Small intestine (tissue), 7 donors: ENCODE data around the gene VAT1L. TPM values are rescaled to one million over a fixed set of nuclear protein-coding genes. Genes with fewer than 3 reads are reported as not detected.

Experiments
- DNase-seq, 2 donors: peaks; one replicate each; pipeline versions ENCODE4 v3.0.0 to v3.0.0-alpha.2; 2013
- FAIRE-seq: peaks from 2 replicates; lab custom pipeline; 2012; peaks lifted over from hg19 to GRCh38; lab: Jason Lieb, UNC
- H3K27ac ChIP-seq, 3 donors: one replicate each; pipeline ENCODE4 v1.5.1; 2013; ENCODE audit warnings: low read length in 2 of 3, mild to moderate bottlenecking in 2 of 3, control low read depth in 1 of 3, inconsistent platforms in 1 of 3, low read depth in 1 of 3, moderate library complexity in 1 of 3
- H3K27me3 ChIP-seq, 3 donors: one replicate each; pipeline ENCODE4 v1.6.1; 2013; ENCODE audit warnings: low read length in 3 of 3, inconsistent platforms in 1 of 3; ENCODE audit not compliant: control insufficient read depth in 3 of 3, insufficient read depth in 3 of 3
- H3K36me3 ChIP-seq, 3 donors: one replicate each; pipeline ENCODE4 v1.6.1; 2013; ENCODE audit warnings: low read length in 3 of 3, inconsistent platforms in 1 of 3, low read depth in 1 of 3, mild to moderate bottlenecking in 1 of 3, moderate library complexity in 1 of 3; ENCODE audit not compliant: control insufficient read depth in 3 of 3, insufficient read depth in 2 of 3
- H3K4me1 ChIP-seq, 3 donors: one replicate each; pipeline ENCODE4 v1.6.1; 2013; ENCODE audit warnings: low read length in 2 of 3, inconsistent platforms in 1 of 3, low read depth in 1 of 3, mild to moderate bottlenecking in 1 of 3, moderate library complexity in 1 of 3; ENCODE audit not compliant: control insufficient read depth in 3 of 3, insufficient read depth in 2 of 3
- H3K4me3 ChIP-seq, 3 donors: one replicate each; pipeline ENCODE4 v1.5.1; 2013; ENCODE audit warnings: low read length in 3 of 3, control low read depth in 1 of 3, inconsistent platforms in 1 of 3, low read depth in 1 of 3, mild to moderate bottlenecking in 1 of 3, moderate library complexity in 1 of 3
- H3K9me3 ChIP-seq, 2 donors: one replicate each; pipeline ENCODE4 v1.6.1; 2013; ENCODE audit warnings: low read depth in 1 of 2, low read length in 1 of 2; ENCODE audit not compliant: control insufficient read depth in 2 of 2, insufficient read depth in 1 of 2
- WGBS, 3 donors: extraction: QIAGEN DNeasy Blood & Tissue Kit; methylation state at CpG; one replicate each; pipeline ENCODE4 v1.1.7; 2013; 5-methylcytosine and 5-hydroxymethylcytosine counted together
- polyA plus RNA-seq, 4 donors: library from polyadenylated mRNA; stranded (reverse) in 3 of 4; unstranded in 1 of 4; fragments of 200-250 nt in 3 of 4; fragments of 120-200 nt in 1 of 4; gene quantifications; one replicate each; pipeline versions ENCODE4 v1.2.1 to v1.2.3, GENCODE V29; 2013
- donor health status: healthy with polysubstance abuse.
- donor health status: control.
- donor health status: control.
- donor health status: Bipolar disorder and iron deficiency.
- donor health status: healthy.

Gene VAT1L
- polyA plus RNA-seq, 4 donors = 0.22 to 3.5 (median 1.6) TPM

DNA sequence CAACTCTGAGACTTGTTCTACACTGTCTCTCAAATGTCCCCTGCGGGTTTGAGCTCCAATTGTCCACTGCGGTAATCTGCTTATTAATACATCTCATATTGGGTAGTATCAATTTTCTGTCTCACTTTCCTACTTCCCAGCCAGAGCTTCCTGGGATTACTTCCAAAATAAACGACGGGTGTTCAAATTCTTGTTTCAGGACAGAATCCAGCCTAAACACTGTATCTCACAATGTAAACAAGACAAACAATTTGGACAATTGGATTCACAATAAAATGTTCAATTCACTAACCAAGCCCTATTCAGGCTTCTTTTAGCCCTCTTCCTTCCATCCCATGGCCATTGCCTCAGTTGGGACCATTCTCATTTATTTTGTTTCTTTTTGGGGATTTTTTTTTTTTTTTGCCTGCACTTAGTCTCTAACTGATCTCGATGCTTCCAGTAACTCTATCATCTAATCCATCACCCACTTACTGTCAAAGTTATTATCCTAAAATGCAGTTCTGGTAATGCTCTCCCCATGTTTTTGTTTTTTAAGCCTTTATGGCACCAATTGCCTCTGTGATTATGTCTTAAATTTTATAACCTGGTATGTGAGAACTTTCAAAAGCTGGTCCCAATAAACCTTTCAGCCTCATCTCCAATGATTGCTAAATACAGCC lies 2.0 kb upstream of the VAT1L start:
- 56 to 70% (median 67%) methylated on average over 5 of the region's 5 CpGs for WGBS, 3 donors
- H3K27me3 ChIP-seq = peaks cover 0 to 41% (median 14%) of the 10 kb centered on the region in 3 donors

DNA sequence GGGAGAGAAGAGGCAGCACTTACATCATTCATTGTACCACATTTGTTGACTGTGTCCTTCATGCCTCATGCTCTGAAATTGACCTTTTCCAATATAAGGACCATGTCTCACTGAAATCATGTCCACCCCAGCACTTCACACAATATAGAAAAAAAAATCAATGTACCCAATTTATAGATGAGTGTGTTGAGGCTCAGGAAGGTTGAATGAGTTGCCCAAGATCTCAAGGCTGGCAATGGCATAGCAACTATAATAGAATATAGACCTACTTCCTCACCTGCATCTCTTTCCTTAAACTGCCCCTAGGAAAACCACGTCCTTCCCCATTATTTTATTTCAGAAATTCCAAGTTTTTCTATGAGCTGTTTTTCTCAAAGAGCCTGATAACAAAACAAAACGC lies 912 bp upstream of the VAT1L start:
- no peaks in the 10 kb centered on the region for H3K9me3 ChIP-seq
- no peak for FAIRE-seq
- WGBS, 3 donors = 40 to 57% (median 46%) methylated on average over 2 of the region's 2 CpGs
- H3K27me3 ChIP-seq = peaks cover 0 to 41% (median 14%) of the 10 kb centered on the region in 3 donors
- H3K4me3 ChIP-seq = no peak overlapping the region
- no peaks in the 10 kb centered on the region for H3K36me3 ChIP-seq
- H3K4me1 ChIP-seq = peaks cover 0 to 4% (median 0%) of the 10 kb centered on the region in 3 donors
- DNase-seq = no peak
- H3K27ac ChIP-seq = no peak overlapping the region

More for the DNA sequence above, 2.0 kb upstream of the VAT1L start:
- Histone ChIP-seq H3K27ac (no peak overlapping the region), H3K9me3 (no peaks in the 10 kb centered on the region), H3K4me1 (peaks cover 0 to 4% (median 0%) of the 10 kb centered on the region in 3 donors), H3K4me3 (no peak overlapping the region), H3K36me3 (no peaks in the 10 kb centered on the region)
- FAIRE-seq (no peak), DNase-seq (no peak)

DNA sequence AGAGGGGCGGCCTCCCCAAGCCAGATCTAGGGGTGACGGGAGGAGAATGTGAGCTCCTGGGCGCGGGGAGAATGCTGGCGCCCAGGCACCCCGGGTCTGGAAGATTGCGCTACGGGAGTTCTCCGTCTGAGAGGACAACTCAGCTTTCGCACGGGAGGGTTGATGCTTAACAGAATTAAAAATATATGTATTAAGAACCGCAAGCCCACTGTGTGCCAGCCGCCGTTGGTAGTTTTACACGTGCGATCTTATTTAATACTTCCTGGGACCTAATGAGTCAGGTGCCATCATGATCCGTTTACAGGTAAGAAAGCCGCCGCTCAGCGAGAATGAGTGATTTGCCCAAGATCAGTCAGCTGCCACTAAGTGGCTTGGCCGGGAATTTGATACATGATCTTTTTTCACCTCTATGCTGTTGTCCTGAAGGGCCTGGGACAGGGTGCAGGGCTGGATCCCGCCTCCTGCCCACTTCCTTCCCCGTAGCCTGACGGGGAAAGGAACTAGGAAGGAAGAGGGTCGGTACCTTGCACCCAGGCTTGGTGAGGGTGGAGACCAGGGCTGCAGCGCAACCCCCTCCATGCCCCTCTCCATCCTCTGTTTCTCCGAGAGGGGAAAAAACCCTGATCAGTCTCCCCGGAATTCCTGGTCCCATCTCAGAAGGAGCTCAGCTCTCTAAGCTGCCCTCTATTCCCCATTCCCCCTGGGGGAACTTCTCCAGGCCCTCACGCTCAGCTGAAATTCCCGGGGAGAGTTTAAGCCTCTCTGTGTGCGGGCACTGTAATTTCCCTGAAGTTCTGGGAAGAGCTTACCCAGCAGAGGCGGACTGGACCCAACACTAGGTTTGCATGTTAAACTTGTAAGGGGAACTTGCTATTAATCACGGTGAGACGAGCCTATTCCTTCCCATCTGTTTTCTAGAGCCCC lies 983 bp downstream of the VAT1L start:
- WGBS, 3 donors = 4 to 13% (median 10%) methylated on average over 34 of the region's 34 CpGs
- Histone ChIP-seq H3K36me3 (no peaks in the 10 kb centered on the region), H3K27ac (no peak overlapping the region), H3K4me3 (peak overlapping the region in 1 of 3 donors; percentile 41), H3K9me3 (no peaks in the 10 kb centered on the region), H3K4me1 (peaks cover 0 to 4% (median 0%) of the 10 kb centered on the region in 3 donors), H3K27me3 (peaks cover 0 to 41% (median 14%) of the 10 kb centered on the region in 3 donors)
- DNase-seq (no peak), FAIRE-seq (no peak)

DNA sequence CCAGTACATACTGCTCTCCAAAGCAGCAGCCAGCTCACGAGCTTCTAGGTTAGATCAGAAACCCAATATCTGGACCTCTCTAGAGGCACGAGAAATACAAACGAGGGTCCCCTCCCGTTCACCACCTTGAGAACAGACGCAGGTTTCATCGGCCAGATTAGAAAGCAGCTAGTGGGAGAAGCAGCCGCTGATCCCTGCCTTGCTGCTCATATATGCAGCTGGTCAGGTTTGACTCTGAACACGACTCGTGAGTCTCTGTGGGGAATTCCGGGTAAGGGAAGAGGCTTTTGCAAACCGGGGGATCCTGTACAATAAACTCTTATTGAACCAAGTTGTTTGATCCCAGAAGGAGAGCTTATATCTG lies 1.6 kb downstream of the VAT1L start:
- H3K36me3 ChIP-seq = no peaks in the 10 kb centered on the region
- H3K27ac ChIP-seq = no peak overlapping the region
- peaks cover 0 to 4% (median 0%) of the 10 kb centered on the region in 3 donors for H3K4me1 ChIP-seq
- FAIRE-seq (no peak), DNase-seq (no peak)
- H3K27me3 ChIP-seq = peaks cover 0 to 41% (median 14%) of the 10 kb centered on the region in 3 donors
- WGBS, 3 donors = 17 to 27% (median 18%) methylated on average over 11 of the region's 11 CpGs
- H3K4me3 ChIP-seq = peak overlapping the region in 1 of 3 donors; percentile 41
- H3K9me3 ChIP-seq = no peaks in the 10 kb centered on the region

DNA sequence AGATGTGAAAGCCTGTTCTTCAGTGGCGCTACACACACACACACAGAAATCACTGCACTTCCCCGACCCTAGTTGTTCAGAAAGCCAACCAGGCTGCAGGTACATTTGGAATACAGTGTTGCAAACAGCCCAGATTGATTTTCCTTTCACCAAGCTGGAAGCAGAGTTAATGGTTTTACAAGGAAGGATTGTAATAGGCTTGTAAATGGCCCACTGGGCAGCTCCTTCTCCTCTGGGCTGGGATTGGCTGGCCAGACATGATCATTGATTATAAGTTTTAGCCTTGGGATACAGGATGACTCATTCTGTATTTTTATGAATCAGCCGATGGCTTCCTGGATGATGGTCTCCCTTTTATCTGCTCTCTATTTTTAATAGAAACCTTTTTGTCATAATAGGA lies 2.5 kb downstream of the VAT1L start:
- Histone ChIP-seq H3K27me3 (peaks cover 0 to 41% (median 14%) of the 10 kb centered on the region in 3 donors), H3K9me3 (no peaks in the 10 kb centered on the region), H3K27ac (no peak overlapping the region), H3K4me1 (peaks cover 0 to 4% (median 0%) of the 10 kb centered on the region in 3 donors), H3K36me3 (no peaks in the 10 kb centered on the region), H3K4me3 (no peak overlapping the region)
- DNase-seq (no peak), FAIRE-seq (no peak)
- WGBS, 3 donors = 31 to 57% (median 40%) methylated on average over 3 of the region's 3 CpGs

DNA sequence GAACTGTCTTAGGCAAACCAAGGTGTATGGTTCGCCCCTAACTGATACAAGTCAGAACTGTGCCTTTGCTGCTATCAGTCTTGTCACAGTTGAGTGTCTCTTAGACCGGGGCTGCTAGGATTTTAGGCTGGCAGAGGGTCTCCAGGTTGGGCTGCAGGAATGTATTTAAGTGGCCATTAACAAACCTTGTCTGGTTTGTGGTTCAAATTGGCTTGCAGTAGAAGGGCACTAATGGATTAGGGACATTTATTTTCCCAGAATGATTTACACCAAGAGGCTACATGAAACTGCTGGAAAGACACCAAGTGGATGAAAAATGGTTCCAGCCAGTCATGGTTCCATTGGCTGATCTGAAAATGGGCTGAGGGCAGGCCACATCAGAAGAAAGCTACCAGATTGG lies 5.1 kb downstream of the VAT1L start:
- H3K36me3 ChIP-seq = no peaks in the 10 kb centered on the region
- no peak overlapping the region for H3K4me3 ChIP-seq
- DNase-seq (no peak), FAIRE-seq (no peak)
- no peak overlapping the region for H3K27ac ChIP-seq
- WGBS, 3 donors = 58 to 68% (median 66%) methylated on average over 2 of the region's 2 CpGs
- H3K27me3 ChIP-seq = peaks cover 0 to 23% (median 10%) of the 10 kb centered on the region in 3 donors
- H3K4me1 ChIP-seq = peaks cover 0 to 2% (median 0%) of the 10 kb centered on the region in 3 donors
- no peaks in the 10 kb centered on the region for H3K9me3 ChIP-seq

DNA sequence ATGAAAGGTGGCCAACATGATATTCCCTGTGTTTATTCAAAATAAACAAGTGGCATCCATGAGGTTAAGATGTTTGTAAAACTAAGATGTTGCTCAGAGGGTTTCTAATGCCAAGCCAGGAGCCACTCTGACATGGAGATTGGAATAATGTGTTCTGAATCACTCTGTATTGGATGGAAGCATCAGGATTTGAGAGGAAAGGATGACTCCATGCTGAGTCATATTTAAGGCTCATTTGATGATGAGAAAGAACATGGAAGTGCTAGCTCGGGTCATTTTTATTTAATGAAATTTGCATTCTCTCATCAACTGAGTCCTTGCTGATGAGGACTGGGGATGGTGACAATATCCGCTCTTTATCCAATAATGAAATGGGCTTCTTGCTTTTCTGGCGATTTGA lies 6.2 kb downstream of the VAT1L start:
- Histone ChIP-seq H3K4me3 (no peak overlapping the region), H3K27me3 (peaks cover 0 to 13% (median 3%) of the 10 kb centered on the region in 3 donors), H3K9me3 (no peaks in the 10 kb centered on the region), H3K27ac (no peak overlapping the region), H3K36me3 (no peaks in the 10 kb centered on the region), H3K4me1 (no peaks in the 10 kb centered on the region)
- DNase-seq = no peak
- FAIRE-seq = no peak
- WGBS, 3 donors = 85 to 87% (median 86%) methylated on average over 3 of the region's 3 CpGs

DNA sequence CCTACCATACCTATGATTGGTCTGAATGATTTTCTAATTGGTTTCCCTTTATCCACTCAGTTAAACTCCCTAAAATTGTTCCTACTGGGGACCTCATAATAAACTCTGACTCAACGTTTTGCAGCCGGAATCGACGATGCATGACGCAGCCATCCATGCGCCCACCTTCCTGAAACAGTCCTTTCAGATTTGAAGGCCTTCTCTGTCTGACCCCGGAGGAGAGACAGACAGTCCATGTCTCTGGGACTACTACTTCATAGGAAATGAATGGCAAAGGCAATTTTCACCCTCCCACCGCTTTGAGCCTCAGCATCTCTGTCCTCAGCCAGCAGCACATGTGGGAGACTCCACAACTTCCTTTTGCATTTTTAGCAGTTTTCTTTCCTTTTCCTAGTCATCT lies 13.5 kb downstream of the VAT1L start:
- Histone ChIP-seq H3K4me1 (no peaks in the 10 kb centered on the region), H3K27me3 (no peaks in the 10 kb centered on the region), H3K27ac (no peak overlapping the region), H3K4me3 (no peak overlapping the region), H3K36me3 (no peaks in the 10 kb centered on the region), H3K9me3 (no peaks in the 10 kb centered on the region)
- WGBS, 3 donors = 90 to 93% (median 91%) methylated on average over 8 of the region's 8 CpGs
- no peak for FAIRE-seq
- DNase-seq = no peak
